Measurements from ENCODE around the gene PIH1D1. TPM values are rescaled to one million over a fixed set of nuclear protein-coding genes. Genes with fewer than 3 reads are reported as not detected.

Gene PIH1D1
- 77.6 TPM for polyA plus RNA-seq (2013, experiment 1 of 2; ENCODE audit: insufficient read length)
- 56.4 TPM for polyA plus RNA-seq (2013, experiment 2 of 2; ENCODE audit: insufficient read length)

GRCh38 chr19:49451430-49452181 is at the start of gene PIH1D1:
TSS of gene PIH1D1 (minus strand) at chr19:49451814. CDS start at chr19:49451574, 240 bp downstream.
- DNase-seq, result peak; percentile 100

- DNase-seq, result no peak
Measured at GRCh38 chr19:49499030-49499670, 47.5 kb upstream of the PIH1D1 start.

- no peak for DNase-seq
Measured at GRCh38 chr19:49498475-49498874, 46.9 kb upstream of the PIH1D1 start.

- no peak for DNase-seq
Measured at GRCh38 chr19:49497789-49498103, 46.1 kb upstream of the PIH1D1 start.

- peak; percentile 66 for DNase-seq
Measured at GRCh38 chr19:49497047-49497788, 45.6 kb upstream of the PIH1D1 start.

- no peak for DNase-seq
Measured at GRCh38 chr19:49496574-49497008, 45.0 kb upstream of the PIH1D1 start.

GRCh38 chr19:49492573-49493405 is 41.2 kb upstream of the PIH1D1 start:
- no peak for DNase-seq

GRCh38 chr19:49491804-49492572 is 40.4 kb upstream of the PIH1D1 start:
- no peak for DNase-seq

GRCh38 chr19:49491030-49491803 is 39.6 kb upstream of the PIH1D1 start:
- DNase-seq, result no peak

GRCh38 chr19:49490287-49491029 is 38.8 kb upstream of the PIH1D1 start:
- DNase-seq, result no peak

GRCh38 chr19:49489601-49490167 is 38.1 kb upstream of the PIH1D1 start:
- DNase-seq, result no peak

- no peak for DNase-seq
Measured at GRCh38 chr19:49488863-49489537, 37.4 kb upstream of the PIH1D1 start.

GRCh38 chr19:49488046-49488862 is 36.6 kb upstream of the PIH1D1 start:
- no peak for DNase-seq

- DNase-seq, result peak; percentile 98
Measured at GRCh38 chr19:49487277-49488045, 35.8 kb upstream of the PIH1D1 start, which contains the start of gene RPL13A. TSS of gene RPL13A (plus strand) at chr19:49487608. CDS start at chr19:49487630, 22 bp downstream.

GRCh38 chr19:49486710-49487276 is 35.2 kb upstream of the PIH1D1 start:
- DNase-seq, result no peak

- DNase-seq, result no peak
Measured at GRCh38 chr19:49486232-49486631, 34.6 kb upstream of the PIH1D1 start.
